Liver (tissue), 9 donors: ENCODE measurements around the gene WNT7B. TPM values are rescaled to one million over a fixed set of nuclear protein-coding genes. Genes with fewer than 3 reads are reported as not detected.

ENCODE experiments used
- DNase-seq: peaks from one replicate; pipeline ENCODE4 v3.0.0-alpha.2; 2017; ENCODE audit warnings: low spot score
- H3K27ac ChIP-seq, 2 donors: one replicate each; pipeline ENCODE4 v1.7.0; 2013; ENCODE audit warnings: inconsistent platforms in 2 of 2, low read length in 2 of 2, control low read depth in 1 of 2, low read depth in 1 of 2, mild to moderate bottlenecking in 1 of 2
- H3K27me3 ChIP-seq, 4 donors: one replicate each; pipeline versions ENCODE4 v1.6.1 to v1.7.0; 2013; ENCODE audit warnings: low read length in 3 of 4, inconsistent platforms in 1 of 4, mild to moderate bottlenecking in 1 of 4, moderate library complexity in 1 of 4; ENCODE audit not compliant: control insufficient read depth in 4 of 4, insufficient read depth in 4 of 4
- H3K36me3 ChIP-seq, 4 donors: one replicate each; pipeline versions ENCODE4 v1.6.1 to v1.7.0; 2013; ENCODE audit warnings: low read length in 3 of 4, mild to moderate bottlenecking in 3 of 4, low read depth in 1 of 4, moderate library complexity in 1 of 4; ENCODE audit not compliant: control insufficient read depth in 4 of 4, insufficient read depth in 3 of 4
- H3K4me1 ChIP-seq, 4 donors: one replicate each; pipeline versions ENCODE4 v1.6.1 to v1.7.0; 2013; ENCODE audit warnings: low read length in 3 of 4, mild to moderate bottlenecking in 3 of 4, moderate library complexity in 1 of 4; ENCODE audit not compliant: control insufficient read depth in 4 of 4, insufficient read depth in 4 of 4
- H3K4me3 ChIP-seq, 3 donors: one replicate each; pipeline versions ENCODE4 v1.6.1 to v1.7.0; 2013; ENCODE audit warnings: low read length in 3 of 3, control low read depth in 1 of 3, low read depth in 1 of 3, mild to moderate bottlenecking in 1 of 3
- H3K9ac ChIP-seq, 2 donors: one replicate each; pipeline ENCODE4 v1.7.0; 2013; ENCODE audit warnings: low read length in 2 of 2, mild to moderate bottlenecking in 2 of 2, moderate library complexity in 2 of 2, control low read depth in 1 of 2, low read depth in 1 of 2
- H3K9me3 ChIP-seq, 4 donors: one replicate each; pipeline versions ENCODE4 v1.6.1 to v1.7.0; 2013; ENCODE audit warnings: low read length in 3 of 4; ENCODE audit not compliant: control insufficient read depth in 4 of 4
- ATF3 ChIP-seq: IDR thresholded peaks from 2 replicates; pipeline ENCODE4 v1.6.1; 2016; ENCODE audit warnings: antibody characterized with exemption
- CTCF ChIP-seq: fragments of 150-350 bp; IDR thresholded peaks from 2 replicates; pipeline ENCODE4 v1.5.1; 2017; ENCODE audit warnings: improper control_type of control experiment, low read depth, low read length; ENCODE audit not compliant: missing input control
- EGR1 ChIP-seq, 2 donors: IDR thresholded peaks; 2 replicates each; pipeline ENCODE4 v1.6.1; 2016 to 2018; ENCODE audit warnings: antibody characterized with exemption in 2 of 2, low read depth in 2 of 2
- FOXA1 ChIP-seq: IDR thresholded peaks from 2 replicates; pipeline ENCODE4 v1.6.1; 2016; ENCODE audit warnings: antibody characterized with exemption
- FOXA2 ChIP-seq: IDR thresholded peaks from 2 replicates; pipeline ENCODE4 v1.6.1; 2016; ENCODE audit warnings: antibody characterized with exemption
- HNF4A ChIP-seq, 2 donors: conservative IDR thresholded peaks; 2 replicates each; pipeline ENCODE4 v1.6.1; 2016; ENCODE audit warnings: antibody characterized with exemption in 2 of 2, mild to moderate bottlenecking in 2 of 2
- HNF4G ChIP-seq: IDR thresholded peaks from 2 replicates; pipeline ENCODE4 v1.6.1; 2016; ENCODE audit warnings: antibody characterized with exemption
- JUND ChIP-seq, 2 donors: IDR thresholded peaks; 2 replicates each; pipeline ENCODE4 v1.6.1; 2016; ENCODE audit warnings: antibody characterized with exemption in 2 of 2
- NR2F2 ChIP-seq: IDR thresholded peaks from 2 replicates; pipeline ENCODE4 v1.6.1; 2016; ENCODE audit warnings: antibody characterized with exemption
- RAD21 ChIP-seq, 2 donors: IDR thresholded peaks; 2 replicates each; pipeline ENCODE4 v1.6.1; 2016; ENCODE audit warnings: antibody characterized with exemption in 2 of 2, mild to moderate bottlenecking in 2 of 2
- REST ChIP-seq: IDR thresholded peaks from 2 replicates; pipeline ENCODE4 v1.6.1; 2016; ENCODE audit warnings: antibody characterized with exemption, mild to moderate bottlenecking
- RXRA ChIP-seq, 2 donors: IDR thresholded peaks; 2 replicates each; pipeline ENCODE4 v1.6.1; 2017 to 2018; ENCODE audit warnings: antibody characterized with exemption in 2 of 2, mild to moderate bottlenecking in 1 of 2
- SP1 ChIP-seq: IDR thresholded peaks from 2 replicates; pipeline ENCODE4 v1.6.1; 2018; ENCODE audit warnings: antibody characterized with exemption, mild to moderate bottlenecking
- TAF1 ChIP-seq: conservative IDR thresholded peaks from 2 replicates; pipeline ENCODE4 v1.6.1; 2016; ENCODE audit warnings: antibody characterized with exemption, mild to moderate bottlenecking
- YY1 ChIP-seq: IDR thresholded peaks from 2 replicates; pipeline ENCODE4 v1.6.1; 2016; ENCODE audit warnings: antibody characterized with exemption, mild to moderate bottlenecking
- ZBTB33 ChIP-seq: IDR thresholded peaks from 2 replicates; pipeline ENCODE4 v1.6.1; 2016; ENCODE audit warnings: antibody characterized with exemption
- WGBS: extraction: QIAGEN DNeasy Blood & Tissue Kit; methylation state at CpG from one replicate; pipeline ENCODE4 v1.1.7; 2013; 5-methylcytosine and 5-hydroxymethylcytosine counted together
- polyA plus RNA-seq, 2 donors: library from polyadenylated mRNA; stranded (reverse) in 1 of 2; unstranded in 1 of 2; fragments of 200-250 nt in 1 of 2; fragments of >200 nt in 1 of 2; fragmentation: Nextera tagmentation in 1 of 2; extraction: Ambion mirVana in 1 of 2; gene quantifications; one replicate each; pipeline versions ENCODE4 v1.2.1 to v1.2.3, GENCODE V29; 2013 to 2015
- total RNA-seq, 2 donors: library from RNA; depleted of rRNA; stranded (reverse); fragments of >200 nt; gene quantifications; one replicate each; pipeline ENCODE4 v1.2.3, GENCODE V29; 2014
- donor health status: healthy.
- donor health status: healthy.
- donor health status: healthy.
- donor health status: healthy.
- donor health status: healthy.

Gene WNT7B
- total and polyA plus RNA-seq, 4 donors, result 0.06 to 0.28 TPM; not detected in 2

- no peak for TF ChIP-seq REST
- TF ChIP-seq NR2F2, result no peak
- TF ChIP-seq JUND (IDR thresholded peaks at IDR 0.05), result no peak
- no peak for TF ChIP-seq FOXA2
Observed at GRCh38 chr22:45931042-45931441, 45.9 kb downstream of the WNT7B start (continued).

GRCh38 chr22:45930324-45930723, 46.6 kb downstream of the WNT7B start:
- DNase-seq, result no peak
- TF ChIP-seq HNF4G (no peak), TAF1 (no peak), RAD21 (IDR thresholded peaks at IDR 0.05) (no peak), FOXA2 (no peak), CTCF (no peak), YY1 (no peak), EGR1 (IDR thresholded peaks at IDR 0.05; ENCODE audit: low read depth in 2 of 2) (no peak), ZBTB33 (no peak), NR2F2 (no peak), RXRA (IDR thresholded peaks at IDR 0.05) (no peak), HNF4A (conservative IDR thresholded peaks at IDR 0.05) (no peak), FOXA1 (no peak), SP1 (no peak)
- H3K27ac ChIP-seq, result no peak overlapping the region
- no peaks in the 10 kb centered on the region for H3K36me3 ChIP-seq
- peaks cover 0 to 9% (median 6%) of the 10 kb centered on the region in 4 donors for H3K27me3 ChIP-seq
- WGBS, result 45% methylated on average over 14 of the region's 14 CpGs
- H3K9me3 ChIP-seq, result no peaks in the 10 kb centered on the region
- H3K4me3 ChIP-seq, result no peak overlapping the region
- H3K4me1 ChIP-seq, result no peaks in the 10 kb centered on the region
- H3K9ac ChIP-seq, result no peak overlapping the region

GRCh38 chr22:45929649-45930048, 47.3 kb downstream of the WNT7B start:
- no peak for TF ChIP-seq ATF3
- TF ChIP-seq FOXA2, result no peak
- TF ChIP-seq TAF1, result no peak
- Histone ChIP-seq H3K27me3 (peaks cover 0 to 9% (median 6%) of the 10 kb centered on the region in 4 donors), H3K4me1 (no peaks in the 10 kb centered on the region), H3K27ac (no peak overlapping the region), H3K4me3 (no peak overlapping the region), H3K9ac (no peak overlapping the region), H3K9me3 (no peaks in the 10 kb centered on the region), H3K36me3 (no peaks in the 10 kb centered on the region)
- WGBS, result 93% methylated on average over 4 of the region's 4 CpGs
- no peak for DNase-seq
